ENCODE data around the gene PLPPR3. TPM values are rescaled to one million over a fixed set of nuclear protein-coding genes. Genes with fewer than 3 reads are reported as not detected.

PLPPR3 gene
- total RNA-seq, 1 experiment from 2014 or later: not detected

- DNase-seq (ENCODE audit: unreplicated experiment): no peak
- CTCF ChIA-PET: interaction anchor here (0.5 to 0.6 kb wide), 5 partner anchors 16 to 171 kb away, joined by 3 read pairs; no protein-coding TSS in a partner anchor
- no peaks in the 10 kb centered on the region for H3K27me3 Mint-ChIP-seq (ENCODE audit: insufficient read depth, unreplicated experiment)
- intact Hi-C loops (cut with micrococcal nuclease): no loop called here
- TF ChIP-seq CTCF (IDR thresholded peaks at IDR 0.05; ENCODE audit: unreplicated experiment): no peak
- POLR2A ChIA-PET: interaction anchor here (1.2 kb wide), 1 partner anchor 8 kb away, joined by 3 read pairs; no protein-coding TSS in a partner anchor
- no peaks in the 10 kb centered on the region for H3K36me3 Mint-ChIP-seq (ENCODE audit: insufficient read depth, unreplicated experiment)
- no peak overlapping the region for H3K4me3 Mint-ChIP-seq (ENCODE audit: unreplicated experiment)
- no TSS peak for BruUV-seq (replicated peaks)
- peaks cover 12% of the 10 kb centered on the region for H3K4me1 Mint-ChIP-seq (ENCODE audit: insufficient read depth, unreplicated experiment)
- no peaks in the 10 kb centered on the region for H3K9me3 Mint-ChIP-seq (ENCODE audit: unreplicated experiment)
- no peak overlapping the region for H3K27ac Mint-ChIP-seq (ENCODE audit: low read depth, unreplicated experiment)
Measured at GRCh38 chr19:791567-792305, 30.0 kb downstream of the PLPPR3 start.

- H3K27me3 Mint-ChIP-seq (ENCODE audit: insufficient read depth, unreplicated experiment): no peaks in the 10 kb centered on the region
- ChIA-PET POLR2A (interaction anchor here (1.2 kb wide), 1 partner anchor 8 kb away, joined by 3 read pairs; no protein-coding TSS in a partner anchor), CTCF (interaction anchor here (0.6 kb wide), 1 partner anchor 191 kb away, joined by 3 read pairs; no protein-coding TSS in a partner anchor)
- H3K36me3 Mint-ChIP-seq (ENCODE audit: insufficient read depth, unreplicated experiment): no peaks in the 10 kb centered on the region
- intact Hi-C loops (cut with micrococcal nuclease): no loop called here
- no peak for TF ChIP-seq CTCF (IDR thresholded peaks at IDR 0.05; ENCODE audit: unreplicated experiment)
- no peak for DNase-seq (ENCODE audit: unreplicated experiment)
- no peaks in the 10 kb centered on the region for H3K9me3 Mint-ChIP-seq (ENCODE audit: unreplicated experiment)
- H3K4me3 Mint-ChIP-seq (ENCODE audit: unreplicated experiment): no peak overlapping the region
- BruUV-seq (replicated peaks): no TSS peak
- H3K4me1 Mint-ChIP-seq (ENCODE audit: insufficient read depth, unreplicated experiment): peaks cover 12% of the 10 kb centered on the region
- no peak overlapping the region for H3K27ac Mint-ChIP-seq (ENCODE audit: low read depth, unreplicated experiment)
Measured at GRCh38 chr19:791007-791566, 30.7 kb downstream of the PLPPR3 start.

GRCh38 chr19:789701-790060 lies 32.1 kb downstream of the PLPPR3 start:
- Mint-ChIP-seq H3K9me3 (ENCODE audit: unreplicated experiment) (no peaks in the 10 kb centered on the region), H3K36me3 (ENCODE audit: insufficient read depth, unreplicated experiment) (no peaks in the 10 kb centered on the region), H3K27me3 (ENCODE audit: insufficient read depth, unreplicated experiment) (no peaks in the 10 kb centered on the region), H3K27ac (ENCODE audit: low read depth, unreplicated experiment) (no peak overlapping the region), H3K4me1 (ENCODE audit: insufficient read depth, unreplicated experiment) (peaks cover 12% of the 10 kb centered on the region), H3K4me3 (ENCODE audit: unreplicated experiment) (no peak overlapping the region)
- no peak for TF ChIP-seq CTCF (IDR thresholded peaks at IDR 0.05; ENCODE audit: unreplicated experiment)
- BruUV-seq (replicated peaks): no TSS peak
- POLR2A ChIA-PET: no interaction called here
- CTCF ChIA-PET: no interaction called here
- intact Hi-C loops (cut with micrococcal nuclease): no loop called here
- no peak for DNase-seq (ENCODE audit: unreplicated experiment)

GRCh38 chr19:788983-789700 lies 32.6 kb downstream of the PLPPR3 start:
- H3K9me3 Mint-ChIP-seq (ENCODE audit: unreplicated experiment): no peaks in the 10 kb centered on the region
- no peak overlapping the region for H3K4me3 Mint-ChIP-seq (ENCODE audit: unreplicated experiment)
- no peak for DNase-seq (ENCODE audit: unreplicated experiment)
- TF ChIP-seq CTCF (IDR thresholded peaks at IDR 0.05; ENCODE audit: unreplicated experiment): no peak
- ChIA-PET POLR2A (interaction anchor here (0.6 kb wide), 1 partner anchor 9 kb away, joined by 5 read pairs; no protein-coding TSS in a partner anchor), CTCF (interaction anchor here (0.7 kb wide), 1 partner anchor 103 kb away, joined by 3 read pairs; no protein-coding TSS in a partner anchor)
- H3K4me1 Mint-ChIP-seq (ENCODE audit: insufficient read depth, unreplicated experiment): peaks cover 12% of the 10 kb centered on the region
- H3K36me3 Mint-ChIP-seq (ENCODE audit: insufficient read depth, unreplicated experiment): no peaks in the 10 kb centered on the region
- intact Hi-C loops (cut with micrococcal nuclease): no loop called here
- BruUV-seq (replicated peaks): no TSS peak
- H3K27me3 Mint-ChIP-seq (ENCODE audit: insufficient read depth, unreplicated experiment): no peaks in the 10 kb centered on the region
- H3K27ac Mint-ChIP-seq (ENCODE audit: low read depth, unreplicated experiment): no peak overlapping the region
